Panc1 (cell line): ENCODE results near the gene TES.

Experiments
- POLR2AphosphoS5 ChIP-seq: IDR thresholded peaks from 2 replicates; pipeline ENCODE4 v1.6.1; 2012; ENCODE audit warnings: mild to moderate bottlenecking, low read depth, low read length, moderate library complexity
- SIN3A ChIP-seq: IDR thresholded peaks from 2 replicates; pipeline ENCODE4 v1.6.1; 2012; ENCODE audit warnings: low read depth, mild to moderate bottlenecking, low read length, moderate library complexity, borderline replicate concordance; ENCODE audit not compliant: insufficient read depth
- TF ChIP-seq, protein P1 (sequence below): fragments of 450-650 bp; IDR thresholded peaks from 2 replicates; pipeline ENCODE4 v1.5.1; 2017; ENCODE audit warnings: mild to moderate bottlenecking
- TF ChIP-seq, protein P2 (sequence below), 2 experiments: IDR thresholded peaks; 2 replicates each; pipeline ENCODE4 v1.6.1; 2011 to 2012; ENCODE audit warnings: low read depth in 2 of 2, control low read depth in 1 of 2, low read length in 1 of 2, mild to moderate bottlenecking in 1 of 2, moderate library complexity in 1 of 2; ENCODE audit not compliant: insufficient read depth in 1 of 2

DNA sequence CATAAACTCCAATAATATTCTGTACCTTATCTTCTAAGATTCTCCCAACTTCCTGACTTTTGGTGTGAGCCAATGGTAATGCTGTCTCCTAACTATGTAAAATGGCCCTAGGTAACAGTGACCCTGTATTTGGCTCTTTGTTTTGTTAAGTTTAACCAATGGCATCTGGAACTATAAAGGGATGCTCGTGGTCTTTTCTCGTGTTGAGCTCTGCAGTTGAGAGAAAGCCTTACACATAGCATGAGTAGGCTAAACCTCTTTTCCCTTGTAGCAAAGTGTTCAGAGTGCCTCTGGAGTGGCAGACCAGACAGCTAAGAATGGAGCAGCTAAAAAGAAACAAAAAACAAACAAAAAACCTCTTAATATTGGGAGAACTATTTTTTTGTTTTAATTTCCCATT lies 5.2 kb downstream of the TES start:
- TF ChIP-seq, protein P1, sequence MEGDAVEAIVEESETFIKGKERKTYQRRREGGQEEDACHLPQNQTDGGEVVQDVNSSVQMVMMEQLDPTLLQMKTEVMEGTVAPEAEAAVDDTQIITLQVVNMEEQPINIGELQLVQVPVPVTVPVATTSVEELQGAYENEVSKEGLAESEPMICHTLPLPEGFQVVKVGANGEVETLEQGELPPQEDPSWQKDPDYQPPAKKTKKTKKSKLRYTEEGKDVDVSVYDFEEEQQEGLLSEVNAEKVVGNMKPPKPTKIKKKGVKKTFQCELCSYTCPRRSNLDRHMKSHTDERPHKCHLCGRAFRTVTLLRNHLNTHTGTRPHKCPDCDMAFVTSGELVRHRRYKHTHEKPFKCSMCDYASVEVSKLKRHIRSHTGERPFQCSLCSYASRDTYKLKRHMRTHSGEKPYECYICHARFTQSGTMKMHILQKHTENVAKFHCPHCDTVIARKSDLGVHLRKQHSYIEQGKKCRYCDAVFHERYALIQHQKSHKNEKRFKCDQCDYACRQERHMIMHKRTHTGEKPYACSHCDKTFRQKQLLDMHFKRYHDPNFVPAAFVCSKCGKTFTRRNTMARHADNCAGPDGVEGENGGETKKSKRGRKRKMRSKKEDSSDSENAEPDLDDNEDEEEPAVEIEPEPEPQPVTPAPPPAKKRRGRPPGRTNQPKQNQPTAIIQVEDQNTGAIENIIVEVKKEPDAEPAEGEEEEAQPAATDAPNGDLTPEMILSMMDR = no peak
- TF ChIP-seq, protein P2, sequence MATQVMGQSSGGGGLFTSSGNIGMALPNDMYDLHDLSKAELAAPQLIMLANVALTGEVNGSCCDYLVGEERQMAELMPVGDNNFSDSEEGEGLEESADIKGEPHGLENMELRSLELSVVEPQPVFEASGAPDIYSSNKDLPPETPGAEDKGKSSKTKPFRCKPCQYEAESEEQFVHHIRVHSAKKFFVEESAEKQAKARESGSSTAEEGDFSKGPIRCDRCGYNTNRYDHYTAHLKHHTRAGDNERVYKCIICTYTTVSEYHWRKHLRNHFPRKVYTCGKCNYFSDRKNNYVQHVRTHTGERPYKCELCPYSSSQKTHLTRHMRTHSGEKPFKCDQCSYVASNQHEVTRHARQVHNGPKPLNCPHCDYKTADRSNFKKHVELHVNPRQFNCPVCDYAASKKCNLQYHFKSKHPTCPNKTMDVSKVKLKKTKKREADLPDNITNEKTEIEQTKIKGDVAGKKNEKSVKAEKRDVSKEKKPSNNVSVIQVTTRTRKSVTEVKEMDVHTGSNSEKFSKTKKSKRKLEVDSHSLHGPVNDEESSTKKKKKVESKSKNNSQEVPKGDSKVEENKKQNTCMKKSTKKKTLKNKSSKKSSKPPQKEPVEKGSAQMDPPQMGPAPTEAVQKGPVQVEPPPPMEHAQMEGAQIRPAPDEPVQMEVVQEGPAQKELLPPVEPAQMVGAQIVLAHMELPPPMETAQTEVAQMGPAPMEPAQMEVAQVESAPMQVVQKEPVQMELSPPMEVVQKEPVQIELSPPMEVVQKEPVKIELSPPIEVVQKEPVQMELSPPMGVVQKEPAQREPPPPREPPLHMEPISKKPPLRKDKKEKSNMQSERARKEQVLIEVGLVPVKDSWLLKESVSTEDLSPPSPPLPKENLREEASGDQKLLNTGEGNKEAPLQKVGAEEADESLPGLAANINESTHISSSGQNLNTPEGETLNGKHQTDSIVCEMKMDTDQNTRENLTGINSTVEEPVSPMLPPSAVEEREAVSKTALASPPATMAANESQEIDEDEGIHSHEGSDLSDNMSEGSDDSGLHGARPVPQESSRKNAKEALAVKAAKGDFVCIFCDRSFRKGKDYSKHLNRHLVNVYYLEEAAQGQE (IDR thresholded peaks at IDR 0.05; ENCODE audit: insufficient read depth in 1 of 2, low read depth in 2 of 2, low read length in 1 of 2) = no peak
- no peak for TF ChIP-seq POLR2AphosphoS5
- TF ChIP-seq SIN3A = no peak
